HK-2 (cell line): ENCODE data around the gene ARHGAP10.
A peak's percentile ranks its signal among the peaks of the same experiment; 100 is the strongest.
"Not testable (repeated sequence)": the region's sequence is repeated elsewhere in the genome, so short reads cannot be mapped to it uniquely, and the experiment has no call there.

Experiments
- DNase-seq: peaks from one replicate; pipeline ENCODE4 v3.0.0-alpha.2; 2018; ENCODE audit not compliant: unreplicated experiment

The ARHGAP10 gene

GRCh38 chr4:147847751-147848590 is 116.1 kb downstream of the ARHGAP10 start:
- no peak for DNase-seq

GRCh38 chr4:147848634-147849033 is 116.7 kb downstream of the ARHGAP10 start:
- DNase-seq, result no peak

GRCh38 chr4:147851135-147851534 is 119.2 kb downstream of the ARHGAP10 start:
- no peak for DNase-seq

- DNase-seq, result no peak
Measured at GRCh38 chr4:147853706-147854105, 121.8 kb downstream of the ARHGAP10 start.

- DNase-seq, result no peak
Measured at GRCh38 chr4:147854154-147854553, 122.3 kb downstream of the ARHGAP10 start.

GRCh38 chr4:147855571-147856009 is 123.7 kb downstream of the ARHGAP10 start:
- DNase-seq, result no peak

- DNase-seq, result no peak
Measured at GRCh38 chr4:147860960-147861359, 129.1 kb downstream of the ARHGAP10 start.

- DNase-seq, result no peak
Measured at GRCh38 chr4:147862043-147862692, 130.3 kb downstream of the ARHGAP10 start.

GRCh38 chr4:147863111-147863747 is 131.3 kb downstream of the ARHGAP10 start:
- DNase-seq, result no peak

- no peak for DNase-seq
Measured at GRCh38 chr4:147863808-147864472, 132.1 kb downstream of the ARHGAP10 start.

GRCh38 chr4:147864607-147865006 is 132.7 kb downstream of the ARHGAP10 start:
- DNase-seq, result no peak

GRCh38 chr4:147865926-147866325 is 134.0 kb downstream of the ARHGAP10 start:
- DNase-seq, result no peak

GRCh38 chr4:147866532-147867271 is 134.8 kb downstream of the ARHGAP10 start:
- peak; percentile 85 for DNase-seq

GRCh38 chr4:147874109-147874508 is 142.2 kb downstream of the ARHGAP10 start:
- DNase-seq, result no peak

- DNase-seq, result no peak
Measured at GRCh38 chr4:147877308-147877771, 145.5 kb downstream of the ARHGAP10 start.

- DNase-seq, result no peak
Measured at GRCh38 chr4:147879676-147880075, 147.8 kb downstream of the ARHGAP10 start.

GRCh38 chr4:147880511-147880910 is 148.6 kb downstream of the ARHGAP10 start:
- DNase-seq, result no peak

GRCh38 chr4:147884536-147884935 is 152.6 kb downstream of the ARHGAP10 start:
- no peak for DNase-seq

- not testable (repeated sequence) for DNase-seq
Measured at GRCh38 chr4:147885216-147885615, 153.3 kb downstream of the ARHGAP10 start.

- DNase-seq, result no peak
Measured at GRCh38 chr4:147891476-147892115, 159.7 kb downstream of the ARHGAP10 start.

- no peak for DNase-seq
Measured at GRCh38 chr4:147899512-147899911, 167.6 kb downstream of the ARHGAP10 start.
